GM18517 (cell line): ENCODE results near the gene MCF2L.
"Not testable (repeated sequence)": the region's sequence is repeated elsewhere in the genome, so short reads cannot be mapped to it uniquely, and the experiment has no call there.

Experiments
- ATAC-seq: cut with Tn5 transposase; IDR thresholded peaks from one replicate; pipeline ENCODE4 v1.9.1; 2021; ENCODE audit warnings: mild to moderate bottlenecking, moderate library complexity; ENCODE audit not compliant: unreplicated experiment

The MCF2L gene

DNA sequence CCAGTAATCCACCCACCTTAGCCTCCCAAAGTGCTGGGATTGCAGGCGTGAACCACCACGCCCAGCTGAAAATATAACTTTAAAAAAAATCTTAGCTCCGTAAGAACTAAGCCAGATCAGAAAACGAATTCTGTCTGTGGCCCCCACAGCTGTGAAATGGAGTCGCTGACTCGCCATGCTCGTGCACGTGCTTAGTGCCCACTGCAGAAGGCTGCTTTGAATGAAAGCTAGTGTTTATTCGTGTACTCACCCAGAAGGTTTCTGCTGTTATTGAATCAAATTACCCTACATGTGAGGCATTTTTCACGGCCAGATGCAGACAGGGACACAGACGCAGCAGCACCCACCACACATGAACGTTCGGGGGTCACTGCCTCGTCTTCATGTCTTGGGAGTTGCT, 74.9 kb downstream of the MCF2L start:
- no peak for ATAC-seq

DNA sequence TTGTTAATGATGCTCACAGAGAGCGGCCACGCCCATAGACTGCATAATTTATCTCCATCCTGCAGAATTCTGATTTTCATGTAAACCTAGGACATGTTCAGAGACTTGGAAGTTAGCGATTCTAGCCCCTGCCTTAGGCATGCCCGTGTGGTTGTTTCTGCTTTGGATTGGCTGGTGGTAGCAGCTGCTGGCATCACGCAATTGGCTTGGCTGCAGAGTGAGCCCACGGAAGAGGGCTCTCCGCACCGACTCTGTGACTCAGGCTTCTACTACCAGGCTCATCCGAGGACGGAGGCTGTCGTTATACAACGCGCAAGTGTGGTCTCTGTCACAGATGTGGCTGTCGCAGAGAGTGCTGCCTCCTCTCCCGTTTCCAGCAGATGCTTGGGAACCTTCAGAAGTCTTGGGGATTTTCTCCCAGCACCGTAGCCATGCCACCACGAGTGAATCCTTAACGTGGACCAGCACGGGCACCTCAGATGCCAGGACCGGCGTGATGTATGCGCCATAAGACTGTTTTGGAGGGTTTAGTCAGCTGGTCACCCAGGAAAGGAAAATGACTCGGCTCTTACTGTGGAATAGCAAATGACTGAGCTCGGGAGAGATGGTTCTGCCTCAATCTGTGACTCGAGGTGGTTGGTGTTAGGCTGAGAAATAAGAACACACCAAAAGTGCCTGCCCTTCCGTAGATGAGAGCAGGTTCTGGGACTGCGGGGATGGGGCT, 75.5 kb downstream of the MCF2L start:
- ATAC-seq, result no peak

- ATAC-seq, result no peak
Observed at GRCh38 chr13:113045251-113046127, 76.5 kb downstream of the MCF2L start.

- ATAC-seq, result no peak
Observed at GRCh38 chr13:113046128-113046882, 77.3 kb downstream of the MCF2L start.

GRCh38 chr13:113046883-113047244, 77.8 kb downstream of the MCF2L start:
- no peak for ATAC-seq

- ATAC-seq, result no peak
Observed at GRCh38 chr13:113047587-113047986, 78.6 kb downstream of the MCF2L start.

GRCh38 chr13:113048766-113049165, 79.8 kb downstream of the MCF2L start:
- ATAC-seq, result no peak

DNA sequence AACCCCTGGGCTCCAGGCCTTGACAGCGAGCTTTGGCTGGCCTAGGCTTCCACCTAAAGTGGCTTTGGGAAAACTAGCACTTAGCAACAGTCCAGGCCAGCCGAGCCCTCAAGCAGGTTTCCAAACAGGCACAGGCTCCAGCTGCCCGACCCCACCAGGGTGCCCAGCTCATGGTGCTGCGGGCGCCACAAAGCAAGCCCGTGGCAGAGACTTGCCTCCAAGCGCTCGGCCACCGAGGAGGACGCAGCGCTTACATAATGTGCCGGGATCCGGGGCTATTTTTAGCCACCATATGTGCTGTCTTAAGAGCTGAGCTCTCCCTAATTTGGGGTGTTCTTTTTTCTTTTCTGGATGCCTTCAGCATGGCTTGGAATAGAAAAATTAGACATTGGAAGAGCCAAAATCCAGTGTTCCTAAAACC, 80.5 kb downstream of the MCF2L start:
- ATAC-seq, result no peak

DNA sequence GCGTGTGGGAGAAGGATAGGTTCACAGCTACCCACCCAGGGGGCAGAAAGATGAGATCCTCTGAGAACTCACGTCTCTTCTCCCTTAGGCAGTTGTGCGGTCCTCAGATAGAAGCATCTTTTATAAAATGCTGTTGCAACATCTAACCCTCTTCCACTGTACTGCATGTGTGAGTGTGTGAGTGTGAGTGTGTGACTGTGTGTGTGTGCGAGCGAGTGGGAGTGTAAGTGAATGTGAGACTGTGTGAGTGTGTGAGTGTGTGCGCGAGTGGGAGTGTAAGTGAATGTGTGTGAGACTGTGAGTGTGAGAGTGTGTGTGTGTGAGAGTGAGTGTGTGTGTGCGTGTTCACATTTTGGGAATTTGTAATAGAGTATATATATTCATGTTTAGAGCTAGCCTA, 81.0 kb downstream of the MCF2L start:
- ATAC-seq, result no peak

DNA sequence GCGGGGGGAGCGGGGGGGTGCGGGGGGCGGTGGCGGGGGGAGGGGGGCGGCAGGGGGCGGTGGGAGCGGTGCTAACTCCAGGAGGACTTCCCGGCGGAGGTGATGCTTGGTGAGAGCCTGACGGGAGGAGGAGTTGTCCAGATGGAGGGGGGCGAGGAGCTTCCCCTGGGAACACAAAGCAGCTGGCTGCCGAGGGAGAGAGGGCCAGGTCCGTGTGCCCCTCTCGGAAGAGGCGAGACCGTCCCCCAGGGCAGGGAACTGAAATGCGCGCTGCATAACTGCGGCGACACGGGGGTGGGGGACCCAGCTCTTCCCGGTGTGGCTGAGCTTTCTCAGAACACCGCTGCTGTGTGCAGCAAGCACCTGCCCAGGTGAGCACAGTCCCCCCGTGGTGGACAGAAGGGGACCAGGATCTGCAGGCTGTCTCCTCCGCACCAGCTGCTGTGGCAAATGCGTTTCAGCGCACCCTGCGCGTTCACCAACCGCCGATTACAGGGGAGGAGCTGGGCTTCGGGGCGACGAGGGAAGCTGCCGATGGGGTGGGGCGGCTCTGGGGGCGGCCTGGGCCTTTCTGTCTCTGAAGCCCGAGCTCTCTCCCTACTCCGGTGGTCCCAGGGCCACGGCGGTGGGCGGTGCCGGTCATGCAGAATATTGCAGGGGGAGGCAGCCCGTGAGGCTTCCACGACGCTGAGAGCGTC, 81.9 kb downstream of the MCF2L start:
- no peak for ATAC-seq

- no peak for ATAC-seq
Observed at GRCh38 chr13:113051641-113052040, 82.6 kb downstream of the MCF2L start.

- no peak for ATAC-seq
Observed at GRCh38 chr13:113052206-113052605, 83.2 kb downstream of the MCF2L start.

DNA sequence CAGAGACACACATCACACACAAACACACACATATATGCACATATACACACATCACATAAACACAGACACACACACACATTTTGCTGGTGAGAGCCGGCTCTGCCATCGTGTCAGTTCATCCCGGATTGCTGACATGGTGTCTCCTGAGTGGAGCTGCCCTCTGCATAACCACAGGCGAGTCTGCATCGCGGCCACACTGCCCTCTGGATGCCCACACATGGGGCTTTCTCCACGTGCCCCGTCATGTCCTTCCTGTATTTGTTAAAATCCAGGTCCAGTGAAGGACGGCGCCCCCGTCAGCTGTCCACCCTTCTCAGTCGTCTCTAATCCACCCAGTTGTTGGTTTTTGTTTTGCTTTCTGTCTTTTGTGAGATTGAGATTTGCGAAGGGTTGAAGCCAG, 84.0 kb downstream of the MCF2L start:
- ATAC-seq, result no peak

GRCh38 chr13:113053376-113053775, 84.4 kb downstream of the MCF2L start:
- no peak for ATAC-seq

DNA sequence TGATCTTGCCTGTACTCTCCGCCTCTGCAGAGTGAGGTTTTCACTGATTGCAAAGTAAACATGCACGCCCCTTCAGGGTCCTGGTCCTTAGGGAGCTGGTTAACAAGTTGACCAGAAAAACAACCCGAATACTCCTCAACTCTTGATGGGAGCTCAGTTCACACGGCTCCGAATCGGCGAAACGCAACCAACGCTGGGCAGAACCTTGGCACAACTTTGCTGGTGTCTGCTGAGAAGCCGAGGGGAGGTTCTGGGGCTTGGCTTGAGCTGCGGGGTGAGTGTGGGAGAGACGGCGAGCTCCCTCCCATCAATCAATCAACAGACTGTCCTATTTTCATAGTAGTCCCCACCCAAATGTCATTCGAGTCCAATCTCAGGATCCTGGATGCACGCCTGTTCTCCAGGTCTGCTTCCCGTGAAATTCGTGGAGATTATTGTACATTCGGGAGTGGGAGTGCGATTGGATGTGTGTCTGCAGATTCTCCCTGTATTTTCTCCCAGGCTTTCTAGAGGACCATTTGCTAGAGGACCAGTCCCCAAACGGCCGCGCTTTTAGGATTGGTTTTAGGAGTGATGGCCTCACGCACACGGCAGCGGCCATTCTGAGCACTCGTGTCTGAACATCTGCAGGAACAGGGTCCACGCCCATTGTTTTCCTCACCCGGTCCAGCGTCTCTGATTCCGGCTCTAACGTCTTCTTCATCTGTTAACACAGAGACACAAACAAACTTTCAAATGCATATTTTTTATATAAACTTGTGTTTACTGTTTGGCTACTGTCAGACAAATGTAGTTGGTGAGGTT, 85.0 kb downstream of the MCF2L start:
- ATAC-seq, result no peak

- ATAC-seq, result no peak
Observed at GRCh38 chr13:113057084-113057483, 88.1 kb downstream of the MCF2L start.

DNA sequence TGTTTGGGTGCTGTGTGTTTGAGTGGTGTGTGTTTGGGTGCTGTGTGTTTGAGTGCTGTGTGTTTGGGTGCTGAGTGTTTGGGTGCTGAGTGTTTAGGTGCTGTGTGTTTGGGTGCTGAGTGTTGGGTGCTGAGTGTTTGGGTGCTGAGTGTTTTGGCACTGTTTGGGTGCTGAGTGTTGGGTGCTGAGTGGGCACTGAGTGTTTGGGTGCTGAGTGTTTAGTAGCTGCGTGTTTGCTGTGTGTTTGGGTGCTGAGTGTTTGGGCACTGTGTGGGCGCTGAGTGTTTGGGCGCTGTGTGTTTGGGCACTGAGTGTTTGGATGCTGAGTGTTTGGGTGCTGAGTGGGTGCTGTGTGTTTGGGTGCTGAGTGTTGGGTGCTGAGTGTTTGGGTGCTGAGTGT, 88.5 kb downstream of the MCF2L start:
- ATAC-seq, result not testable (repeated sequence)

DNA sequence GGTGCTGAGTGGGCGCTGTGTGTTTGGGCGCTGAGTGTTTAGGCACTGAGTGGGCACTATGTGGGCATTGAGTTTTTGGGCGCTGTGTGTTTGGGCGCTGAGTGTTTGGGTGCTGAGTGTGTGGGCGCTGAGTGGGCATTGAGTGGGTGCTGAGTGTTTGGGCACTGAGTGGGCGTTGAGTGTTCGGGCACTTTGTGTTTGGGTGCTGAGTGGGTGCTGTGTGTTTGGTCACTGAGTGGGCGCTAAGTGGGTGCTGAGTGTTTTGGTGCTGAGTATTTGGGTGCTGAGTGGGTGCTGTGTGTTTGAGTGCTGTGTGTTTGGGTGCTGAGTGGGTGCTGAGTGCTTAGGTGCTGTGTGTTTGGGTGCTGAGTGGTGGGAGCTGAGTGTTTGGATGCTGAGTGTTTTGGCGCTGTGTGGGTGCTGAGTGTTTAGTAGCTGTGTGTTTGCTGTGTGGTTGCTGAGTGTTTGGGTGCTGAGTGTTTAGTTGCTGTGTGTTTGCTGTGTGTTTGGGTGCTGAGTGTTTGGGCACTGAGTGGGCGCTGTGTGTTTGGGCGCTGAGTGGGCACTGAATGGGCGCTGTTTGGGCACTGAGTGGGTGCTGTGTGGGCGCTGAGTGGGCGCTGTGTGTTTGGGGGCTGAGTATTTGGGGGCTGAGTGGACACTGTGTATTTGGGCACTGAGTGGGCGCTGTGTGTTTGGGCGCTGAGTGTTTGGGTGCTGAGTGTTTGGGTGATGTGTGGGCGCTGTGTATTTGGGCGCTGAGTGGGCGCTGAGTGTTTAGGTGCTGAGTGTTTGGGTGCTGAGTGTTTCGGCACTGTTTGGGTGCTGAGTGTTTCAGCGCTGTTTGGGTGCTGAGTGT, 89.3 kb downstream of the MCF2L start:
- no peak for ATAC-seq
